NCI-H2081 treated with DMSO at 0.1 percent for 48 hours (cell line): ENCODE measurements around the gene KCNK7.

Experiments used
- DNase-seq: peaks from one replicate; lab custom pipeline; 2025; lab: John Stamatoyannopoulos, UW

Gene KCNK7

DNA sequence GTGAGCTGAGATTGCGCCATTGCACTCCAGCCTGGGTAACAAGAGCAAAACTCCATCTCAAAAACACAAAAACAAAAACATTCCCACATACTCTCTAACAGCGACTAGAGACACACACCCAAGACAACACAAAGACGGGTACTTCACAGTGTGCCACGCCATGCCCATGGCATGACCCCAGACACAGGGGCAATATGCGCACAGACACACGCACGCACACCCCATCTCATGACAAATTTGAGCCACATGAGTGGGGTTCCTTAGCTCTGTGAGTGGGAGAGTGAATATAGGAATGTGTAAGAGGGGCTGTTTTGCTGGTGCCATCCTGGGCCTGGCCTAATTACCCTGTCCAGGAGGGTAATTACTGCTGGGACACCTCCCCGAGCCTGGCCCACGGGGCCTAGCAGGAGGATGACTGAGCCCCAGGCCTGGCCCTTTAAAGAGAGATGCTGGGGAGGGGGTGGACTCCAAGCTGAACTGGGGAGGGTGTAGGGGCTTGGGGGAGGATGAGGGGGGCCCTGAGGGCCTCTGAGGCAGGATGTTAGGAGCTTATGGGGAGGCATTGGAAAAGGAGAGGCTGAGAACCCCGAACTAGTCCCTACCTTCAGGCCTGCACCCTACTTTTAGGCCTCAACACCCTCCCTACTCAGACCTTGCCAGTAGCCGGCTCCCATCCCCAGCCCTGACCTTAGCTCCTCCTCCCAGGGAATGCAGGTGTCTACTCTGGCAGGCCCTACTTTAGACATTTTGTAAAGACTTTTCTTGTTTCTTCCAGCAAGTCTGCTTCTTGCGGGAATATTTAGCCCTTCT is 38.9 kb downstream of the KCNK7 start:
- no peak for DNase-seq

DNA sequence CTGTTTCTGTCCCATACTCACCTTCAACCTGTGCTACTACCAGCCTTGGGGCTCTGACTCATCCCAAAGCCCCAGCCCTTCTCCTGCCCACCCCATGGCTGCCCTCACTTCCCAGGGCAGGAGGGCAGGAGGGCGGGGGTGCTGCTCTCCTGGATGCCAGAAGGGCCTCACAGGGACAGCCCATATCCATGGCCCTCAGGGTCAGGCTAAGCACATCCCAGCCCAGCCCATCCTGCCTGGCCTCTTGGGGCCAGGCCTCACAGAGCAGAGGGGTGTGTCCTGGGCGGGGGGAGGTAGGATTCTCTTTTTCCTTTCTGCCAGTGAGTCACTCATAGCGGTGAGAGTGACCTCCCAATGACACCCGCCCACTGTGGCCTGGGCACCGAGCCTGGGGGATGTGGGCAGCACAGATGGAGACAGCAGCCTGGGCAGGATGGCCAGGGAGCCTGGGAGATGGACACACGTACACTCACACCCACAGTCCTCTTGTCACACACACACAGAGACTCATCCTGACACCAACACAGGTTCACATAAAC is 39.8 kb downstream of the KCNK7 start:
- DNase-seq: no peak

DNA sequence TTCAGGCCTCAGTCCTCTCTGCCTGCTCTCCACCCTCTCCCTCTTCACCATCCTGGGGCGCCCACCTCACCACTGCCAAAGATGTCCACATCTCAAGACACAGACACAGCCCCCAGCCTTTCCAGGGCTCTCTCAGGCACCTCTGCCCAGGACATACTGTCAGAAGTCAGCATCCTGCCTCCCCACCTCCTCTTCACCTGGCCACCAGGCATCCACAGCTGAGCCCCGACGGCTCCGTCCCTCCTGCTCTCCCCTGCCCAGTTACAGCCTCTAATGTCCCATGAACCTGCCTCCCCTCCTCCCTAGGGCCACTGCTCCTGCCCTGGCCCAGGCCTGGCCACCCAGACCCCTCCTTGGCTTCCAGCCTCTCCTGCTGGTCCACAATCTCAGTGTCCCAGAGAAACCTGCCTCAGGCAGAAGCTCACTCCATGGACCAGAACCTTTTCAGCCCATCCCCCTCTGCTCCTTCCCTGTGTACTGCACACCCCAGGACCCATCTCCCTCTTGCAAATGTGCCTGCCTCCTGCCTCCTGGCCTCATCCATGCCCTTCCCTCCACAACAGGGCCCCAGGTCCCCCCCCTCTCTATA is 40.7 kb downstream of the KCNK7 start:
- DNase-seq: no peak

DNA sequence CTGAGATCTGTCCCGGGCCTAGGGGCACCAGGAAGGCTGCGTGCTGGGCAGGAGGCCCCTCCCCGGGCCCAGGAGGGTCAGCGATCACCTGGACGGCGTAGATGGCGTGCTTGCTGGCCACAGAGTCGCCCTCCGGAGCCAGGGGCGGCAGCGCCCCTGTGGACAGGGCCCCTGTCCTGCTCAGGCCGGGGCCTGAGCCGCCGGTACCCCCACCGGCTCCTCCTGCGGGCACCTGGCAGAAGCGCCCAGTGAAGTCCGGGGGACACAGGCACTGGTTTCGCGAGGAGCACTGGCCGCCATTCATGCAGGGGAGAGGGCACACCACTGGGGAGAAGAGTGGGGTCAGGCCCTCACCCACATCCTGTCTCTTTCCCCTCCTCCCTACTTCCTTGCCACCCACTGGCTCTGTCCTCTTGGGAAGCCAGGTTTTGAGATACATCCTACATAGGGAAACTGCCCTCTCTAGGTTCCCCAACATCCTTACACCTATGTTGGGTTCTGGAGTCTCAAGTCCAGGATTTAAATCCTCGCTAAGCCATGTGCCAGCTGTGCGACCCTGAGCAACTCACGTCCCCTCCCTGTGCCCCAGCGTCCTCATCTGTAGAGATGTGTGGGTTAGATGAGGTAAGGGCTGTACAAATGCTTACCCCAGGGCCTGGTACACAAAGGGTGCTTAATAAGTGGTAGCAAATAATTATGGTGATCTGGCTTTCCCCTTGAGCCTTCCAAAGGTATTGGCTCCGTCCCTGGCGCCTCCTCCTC is 41.4 kb downstream of the KCNK7 start:
- no peak for DNase-seq

DNA sequence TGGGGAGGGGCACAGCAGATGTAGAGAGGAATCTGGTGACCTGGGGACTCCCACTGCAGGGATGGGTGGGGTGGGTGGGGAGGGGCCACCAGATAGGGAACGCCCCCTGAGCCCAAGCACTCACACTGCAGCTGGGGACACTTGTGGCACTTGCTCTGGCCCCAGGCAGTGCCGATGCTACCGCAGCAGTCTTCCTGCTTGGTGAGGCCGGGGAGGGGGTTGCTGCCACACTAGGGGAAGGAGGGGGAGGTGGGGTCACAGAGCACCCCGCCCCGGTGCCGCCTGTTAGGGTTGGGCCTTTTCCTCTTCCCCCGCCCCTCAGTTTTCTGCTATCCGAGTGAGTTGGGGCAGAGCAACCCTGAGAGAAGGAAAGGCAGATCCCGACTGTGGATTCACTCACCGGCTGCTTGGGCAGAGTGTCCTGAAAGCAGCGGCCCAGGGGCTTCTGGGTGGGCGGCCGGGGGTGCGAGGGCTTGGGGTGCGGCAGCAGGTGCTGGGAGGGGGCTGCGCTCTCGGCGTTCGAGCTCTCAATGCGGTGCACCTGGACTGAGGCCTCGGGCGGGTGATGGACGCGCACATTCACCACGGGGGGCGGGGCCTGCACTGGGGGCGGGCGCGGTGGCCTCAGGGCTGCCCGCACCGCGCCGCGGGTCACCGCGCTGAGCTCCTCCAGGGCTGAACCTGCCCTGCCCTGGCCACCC is 42.1 kb downstream of the KCNK7 start:
- DNase-seq: no peak

DNA sequence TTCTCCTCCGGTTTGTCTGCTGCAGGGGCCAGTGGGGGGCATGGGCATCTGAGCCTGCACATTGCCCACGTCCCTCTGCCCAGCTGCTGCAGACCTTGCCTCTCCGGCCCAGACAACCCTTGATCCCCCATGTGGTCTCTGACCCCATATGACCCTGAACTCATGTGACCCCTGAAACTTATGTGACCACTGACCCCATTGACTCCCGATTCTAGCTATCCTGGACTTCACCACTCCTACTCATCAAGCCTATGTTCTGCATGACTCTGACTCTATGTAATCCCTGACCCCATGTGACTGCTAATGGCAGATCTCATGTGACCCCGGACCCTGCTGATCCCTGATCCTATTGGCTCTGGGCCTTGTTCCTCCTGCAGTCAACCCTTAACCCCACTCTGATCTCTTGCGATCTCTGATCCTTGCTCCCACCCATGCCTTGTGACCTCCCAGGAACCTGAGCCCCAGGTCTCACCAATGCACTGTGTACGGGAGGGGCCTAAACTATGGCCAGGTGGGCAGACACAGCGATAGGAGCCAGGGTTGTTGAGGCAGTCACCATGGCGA is 43.1 kb downstream of the KCNK7 start:
- no peak for DNase-seq

DNA sequence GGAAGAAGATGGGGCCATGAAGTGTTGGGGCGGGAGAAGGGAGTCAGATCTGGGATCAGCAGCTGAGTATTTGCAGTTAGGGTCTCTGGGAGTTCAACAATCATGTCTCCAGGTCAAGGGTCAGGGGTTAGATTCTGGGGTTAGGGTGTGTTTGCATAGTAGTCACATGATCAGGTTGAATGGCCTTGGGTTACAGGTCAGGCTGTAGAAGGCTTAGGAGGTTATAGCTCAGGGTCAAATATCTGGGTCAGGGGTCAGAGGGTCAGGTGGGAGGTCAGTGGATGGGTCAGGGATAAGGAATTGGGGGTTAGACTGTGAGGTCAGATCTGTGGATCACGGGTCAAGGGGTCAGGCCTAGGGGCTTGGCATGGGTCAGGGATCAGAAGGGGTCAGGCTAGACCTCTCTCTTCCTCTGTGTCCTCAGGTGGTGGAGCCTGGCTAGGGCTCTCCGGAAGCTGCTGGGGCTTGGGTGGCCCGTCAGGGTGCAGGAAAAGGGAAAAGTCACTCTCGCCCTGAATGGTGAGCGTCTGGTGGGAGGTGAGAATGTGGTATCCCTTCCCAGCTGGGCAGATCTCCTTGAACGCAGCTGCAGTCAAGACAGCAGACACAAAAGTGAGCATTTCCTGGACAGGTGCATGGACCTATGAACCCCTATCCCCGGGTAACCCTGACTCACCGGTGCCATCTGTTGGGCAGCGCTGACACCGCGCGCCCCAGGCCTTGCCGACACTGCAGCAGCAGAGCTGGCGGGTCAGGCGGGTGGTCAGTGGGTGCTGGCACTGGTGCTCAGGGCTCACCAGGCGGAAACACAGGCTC is 43.8 kb downstream of the KCNK7 start:
- DNase-seq: no peak

DNA sequence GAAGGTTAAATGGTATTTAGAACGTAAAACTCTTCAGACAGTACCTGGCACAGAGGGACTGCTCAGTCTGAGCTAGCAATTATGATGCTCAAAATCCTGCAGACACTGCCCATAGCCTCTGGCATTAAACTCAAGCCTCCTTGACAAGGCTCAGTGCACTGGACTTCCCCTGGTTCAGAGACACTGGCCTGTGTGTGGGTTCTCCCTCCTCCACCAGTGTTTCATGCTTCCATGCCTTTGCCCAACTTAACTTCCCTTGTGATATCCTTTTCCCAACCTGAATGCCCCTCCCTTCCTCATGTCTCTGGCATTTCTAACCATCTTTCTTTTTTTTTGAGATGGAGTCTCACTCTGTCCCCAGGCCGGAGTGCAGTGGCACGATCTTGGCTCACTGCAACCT is 46.5 kb downstream of the KCNK7 start:
- DNase-seq: no peak

DNA sequence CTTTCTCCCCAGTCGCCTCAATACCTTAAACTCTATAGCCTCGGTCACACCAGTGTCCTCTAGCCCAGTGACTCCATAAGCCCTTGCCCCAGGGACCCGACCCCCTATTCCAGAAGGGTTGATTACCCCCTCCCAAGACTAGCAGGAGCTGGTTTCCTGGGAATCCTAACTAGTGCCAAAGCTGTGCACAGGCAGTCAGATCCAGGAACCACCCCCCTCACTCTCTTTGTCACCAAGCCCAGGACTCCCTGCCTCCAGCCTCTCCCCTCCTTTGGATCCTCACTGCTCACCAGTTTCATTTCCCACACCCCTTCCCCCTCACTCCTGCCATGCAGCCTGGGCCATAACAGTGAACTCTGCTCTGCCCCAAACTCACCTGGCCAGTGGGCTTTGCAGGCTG is 47.2 kb downstream of the KCNK7 start:
- no peak for DNase-seq

DNA sequence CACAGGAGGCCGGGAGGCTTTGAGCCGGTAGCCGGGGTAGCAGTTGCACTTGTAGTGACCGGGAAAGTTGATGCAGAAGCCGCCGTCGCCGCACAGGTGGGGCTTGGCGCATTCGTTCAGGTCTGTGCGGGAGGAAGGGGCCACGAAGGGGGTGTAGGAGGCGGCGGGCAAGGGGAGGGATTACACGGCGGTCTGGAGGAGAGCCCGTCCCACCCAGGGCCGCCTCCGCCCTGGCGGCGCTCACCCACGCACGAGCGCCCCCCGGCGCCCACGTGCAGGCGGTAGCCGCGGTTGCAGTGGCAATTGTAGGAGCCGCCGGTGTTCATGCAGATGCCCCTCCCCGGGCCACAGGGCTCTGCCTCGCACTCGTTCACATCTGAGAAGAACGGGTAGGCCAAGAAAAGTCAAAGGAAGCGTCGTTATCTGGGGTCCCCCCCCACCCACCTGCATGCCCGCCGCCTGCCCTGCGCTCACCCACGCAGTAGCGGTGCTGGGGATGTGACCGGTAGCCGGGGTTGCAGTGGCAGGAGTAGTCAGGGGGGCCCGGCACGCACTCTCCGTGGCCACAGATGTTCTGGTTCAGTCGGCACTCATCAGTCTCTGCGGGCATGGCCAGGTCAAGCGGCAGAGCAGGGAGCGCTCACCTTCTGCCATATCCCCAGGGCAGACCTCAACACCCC is 48.0 kb downstream of the KCNK7 start:
- no peak for DNase-seq

DNA sequence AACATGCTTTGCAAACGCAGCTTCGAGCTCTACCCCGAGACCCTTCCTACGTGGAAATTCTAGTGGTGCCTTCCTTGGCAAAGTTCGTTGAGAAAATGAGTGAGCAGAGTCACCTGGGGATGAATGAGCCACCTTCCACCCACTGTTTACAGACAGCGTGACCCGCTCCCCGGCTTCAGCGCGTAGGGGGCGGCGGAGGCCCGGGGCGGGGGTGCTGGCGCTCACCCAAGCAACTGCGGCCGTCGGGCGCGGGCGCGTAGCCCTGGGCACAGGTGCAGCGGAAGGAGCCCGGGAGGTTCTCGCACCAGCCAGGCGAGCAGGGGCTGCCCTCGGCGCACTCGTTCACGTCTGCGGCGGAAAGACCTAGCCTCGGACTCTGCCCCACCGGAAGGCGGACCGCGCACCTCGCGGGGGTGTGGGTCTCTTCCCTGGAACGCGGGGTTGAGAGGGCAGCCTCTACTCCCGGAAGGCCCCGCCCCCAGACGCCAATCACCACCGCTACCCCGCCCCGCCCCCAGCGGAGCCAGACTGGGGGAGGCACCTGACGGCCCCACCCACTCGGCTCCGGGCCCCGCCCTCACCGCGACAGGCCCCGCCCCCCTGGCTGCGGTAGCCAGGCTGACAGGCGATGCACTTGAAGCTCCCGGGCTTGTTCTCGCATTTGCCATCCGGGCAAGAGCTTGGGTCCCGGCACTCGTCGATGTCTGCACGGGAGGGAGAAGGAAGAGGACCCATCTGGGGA is 49.2 kb downstream of the KCNK7 start:
- DNase-seq: no peak

DNA sequence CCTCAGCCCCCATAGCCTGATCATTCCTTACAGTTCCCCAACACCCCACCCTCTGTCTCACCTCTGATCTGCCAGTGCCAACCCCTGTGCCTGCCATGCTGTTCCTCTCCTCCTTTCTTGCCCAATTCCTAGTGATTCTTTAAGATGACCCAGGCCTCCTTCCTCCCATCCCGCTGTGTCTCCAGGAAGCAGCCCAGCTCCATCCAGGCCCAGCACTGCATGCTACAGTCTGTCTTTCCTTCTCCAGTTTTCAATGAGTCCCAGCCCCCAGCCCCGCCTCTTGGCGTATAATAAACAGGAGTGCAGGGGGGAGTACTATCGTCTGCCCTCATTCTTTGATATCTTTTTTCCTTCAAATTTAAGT is 49.8 kb downstream of the KCNK7 start:
- DNase-seq: no peak
